UCSD-AML1 (cell line): Measurements from ENCODE around the gene MMD.
"Not testable (repeated sequence)": the region's sequence is repeated elsewhere in the genome, so short reads cannot be mapped to it uniquely, and the experiment has no call there.

Experiments
- DNase-seq: peaks from one replicate; lab custom pipeline; 2025; ENCODE audit not compliant: unreplicated experiment; lab: John Stamatoyannopoulos, UW

MMD gene, protein sequence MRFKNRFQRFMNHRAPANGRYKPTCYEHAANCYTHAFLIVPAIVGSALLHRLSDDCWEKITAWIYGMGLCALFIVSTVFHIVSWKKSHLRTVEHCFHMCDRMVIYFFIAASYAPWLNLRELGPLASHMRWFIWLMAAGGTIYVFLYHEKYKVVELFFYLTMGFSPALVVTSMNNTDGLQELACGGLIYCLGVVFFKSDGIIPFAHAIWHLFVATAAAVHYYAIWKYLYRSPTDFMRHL

DNA sequence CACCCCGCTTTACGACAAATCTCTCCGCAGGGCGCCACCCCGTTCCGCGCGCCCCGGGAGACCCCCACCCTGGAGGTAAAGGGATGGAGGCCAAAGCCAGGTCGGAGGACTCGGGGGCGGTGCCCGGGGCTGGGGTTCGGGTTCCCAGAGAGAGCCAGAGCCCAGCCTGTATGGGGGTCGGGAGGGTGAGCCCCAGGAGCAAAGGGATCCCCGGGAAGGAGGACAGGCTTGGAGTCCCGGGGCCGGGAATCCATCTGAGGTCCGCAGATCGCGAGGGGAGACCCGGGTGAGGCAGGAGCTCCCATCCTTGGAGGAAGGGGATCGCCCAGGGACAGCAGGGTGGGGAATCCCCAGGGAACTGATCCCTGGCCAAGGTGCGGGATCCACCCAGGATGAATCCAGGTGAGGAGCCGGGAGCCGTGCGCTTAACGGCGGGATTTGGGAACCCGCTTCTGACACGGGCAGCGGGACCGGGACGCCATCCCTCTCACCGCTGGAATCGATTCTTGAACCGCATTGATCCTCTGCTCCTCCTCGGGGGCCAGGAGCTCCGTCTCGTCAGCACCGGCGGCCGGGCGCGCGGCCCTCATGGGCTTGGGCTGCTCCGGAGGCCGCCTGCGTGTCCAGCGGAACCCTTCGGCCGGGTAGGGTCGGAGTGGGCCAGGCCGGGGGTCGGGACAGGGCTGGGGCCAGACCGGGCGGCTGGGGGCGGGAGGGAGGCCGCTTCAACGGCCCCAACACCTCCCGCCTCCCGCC lies at the start of gene MMD:
Gene MMD, minus strand, starts transcription at position 657 of the 756 bp plus-strand sequence. Its CDS starts 140 bp downstream, at position 517.
- no peak for DNase-seq

DNA sequence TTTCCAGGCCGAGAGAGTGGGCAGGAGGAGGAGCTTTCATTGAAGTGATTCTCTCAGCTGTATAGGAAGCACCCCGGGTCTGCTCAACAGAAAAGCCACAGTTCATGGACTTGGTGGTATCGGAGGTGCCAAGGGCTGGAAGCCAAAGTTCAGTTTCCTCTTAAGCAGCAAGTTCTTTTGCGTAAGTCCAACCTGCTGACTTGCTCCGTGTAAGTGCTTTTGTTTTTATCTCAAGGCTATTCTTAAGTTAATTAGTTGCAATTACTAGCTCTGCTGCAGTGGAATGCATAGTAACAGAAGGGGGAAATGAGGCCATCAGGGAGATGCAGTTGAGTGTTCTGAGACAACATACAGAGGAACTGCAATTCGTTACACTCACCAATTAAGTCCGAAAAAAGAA lies 45.0 kb upstream of the MMD start:
- DNase-seq = no peak

DNA sequence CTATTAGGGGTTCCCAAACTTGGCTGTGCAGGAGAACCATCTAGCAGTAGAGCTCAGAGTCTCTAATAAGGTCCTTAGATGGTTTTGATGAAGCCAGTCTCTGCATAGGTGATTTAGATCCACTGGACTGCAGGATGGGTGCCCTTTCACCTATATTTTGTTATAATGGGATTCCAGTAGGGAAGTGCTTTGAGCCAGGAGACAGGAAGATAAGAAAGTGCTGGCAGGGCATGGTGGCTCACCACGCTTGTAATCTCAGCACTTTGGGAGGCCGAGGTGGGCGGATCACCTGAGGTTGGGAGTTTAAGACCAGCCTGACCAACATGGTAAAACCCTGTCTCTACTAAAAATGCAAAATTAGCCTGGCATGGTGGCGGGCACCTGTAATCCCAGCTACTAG lies 44.1 kb upstream of the MMD start:
- not testable (repeated sequence) for DNase-seq

DNA sequence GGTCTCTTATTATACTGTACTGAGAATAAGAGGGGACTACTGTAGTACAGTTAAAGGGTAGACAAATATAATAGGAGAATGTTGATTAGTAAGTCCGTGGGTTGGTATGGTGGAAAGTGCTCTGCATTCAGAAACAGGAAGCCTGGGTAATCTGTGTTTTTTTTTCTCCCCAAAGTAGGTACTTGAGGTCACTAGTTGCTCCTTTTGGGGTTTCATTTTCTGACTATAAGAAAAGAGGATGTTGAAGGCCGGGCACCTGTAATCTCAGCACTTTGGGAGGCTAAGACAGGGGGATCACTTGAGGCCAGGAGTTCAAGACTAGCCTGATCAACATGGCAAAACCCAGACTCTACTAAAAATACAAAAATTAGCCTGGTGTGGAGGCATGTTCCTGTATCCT lies 42.0 kb upstream of the MMD start:
- no peak for DNase-seq

DNA sequence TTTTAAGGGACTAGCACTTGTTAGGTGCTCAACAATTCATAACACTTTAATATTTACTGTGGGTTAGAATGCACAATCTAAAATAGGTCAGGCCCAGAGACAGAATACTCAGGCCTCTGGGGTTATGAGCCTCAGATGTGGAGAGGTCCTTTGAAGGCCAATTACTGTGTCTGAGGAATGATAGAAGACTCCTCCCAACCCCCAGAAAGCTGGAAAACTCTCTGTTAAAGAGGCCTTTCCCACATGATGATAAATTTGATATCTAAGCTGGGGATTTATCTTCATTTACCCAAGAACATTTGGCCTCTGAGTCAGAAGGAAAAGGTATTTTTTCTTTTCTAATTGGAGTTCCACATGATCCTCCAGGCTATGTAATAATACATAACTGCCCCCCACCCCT lies 41.1 kb upstream of the MMD start:
- DNase-seq = no peak

DNA sequence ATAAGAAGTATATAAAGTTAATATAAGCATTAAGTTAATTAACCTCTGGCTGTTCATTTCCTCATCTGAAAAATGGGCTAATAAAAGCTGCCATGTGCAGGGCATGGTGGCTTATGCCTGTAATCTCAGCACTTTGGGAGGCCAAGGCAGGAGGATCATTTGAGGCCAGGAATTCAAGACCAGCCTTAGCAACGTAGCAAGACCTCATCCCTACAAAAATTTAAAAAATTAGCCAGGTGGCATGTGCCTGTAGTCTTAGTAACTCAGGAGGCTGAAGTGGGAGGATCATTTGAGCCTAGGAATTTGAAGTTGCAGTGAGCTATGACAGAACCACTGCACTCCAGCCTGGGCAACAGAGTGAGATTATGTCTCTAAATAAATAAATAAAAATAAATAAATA lies 40.6 kb upstream of the MMD start:
- DNase-seq = no peak

DNA sequence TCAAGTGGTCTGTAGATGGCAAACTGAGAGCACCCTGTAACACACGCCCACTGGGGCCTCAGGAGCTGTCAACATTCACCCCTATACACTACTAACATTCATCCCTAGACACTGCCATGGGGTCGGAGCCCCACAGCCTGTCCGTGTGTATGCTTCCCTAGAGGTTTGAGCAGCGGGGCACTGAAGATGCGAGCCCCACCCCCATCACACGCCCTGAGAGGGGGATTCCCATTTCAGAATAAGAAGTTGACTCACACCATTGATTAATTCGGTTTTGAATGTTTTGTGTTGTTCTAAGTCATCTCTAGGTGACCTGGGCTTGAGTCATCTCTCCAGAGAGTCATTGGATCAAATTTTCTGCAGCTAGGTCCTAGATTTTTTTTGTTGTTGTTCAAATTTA lies 37.3 kb upstream of the MMD start:
- no peak for DNase-seq

DNA sequence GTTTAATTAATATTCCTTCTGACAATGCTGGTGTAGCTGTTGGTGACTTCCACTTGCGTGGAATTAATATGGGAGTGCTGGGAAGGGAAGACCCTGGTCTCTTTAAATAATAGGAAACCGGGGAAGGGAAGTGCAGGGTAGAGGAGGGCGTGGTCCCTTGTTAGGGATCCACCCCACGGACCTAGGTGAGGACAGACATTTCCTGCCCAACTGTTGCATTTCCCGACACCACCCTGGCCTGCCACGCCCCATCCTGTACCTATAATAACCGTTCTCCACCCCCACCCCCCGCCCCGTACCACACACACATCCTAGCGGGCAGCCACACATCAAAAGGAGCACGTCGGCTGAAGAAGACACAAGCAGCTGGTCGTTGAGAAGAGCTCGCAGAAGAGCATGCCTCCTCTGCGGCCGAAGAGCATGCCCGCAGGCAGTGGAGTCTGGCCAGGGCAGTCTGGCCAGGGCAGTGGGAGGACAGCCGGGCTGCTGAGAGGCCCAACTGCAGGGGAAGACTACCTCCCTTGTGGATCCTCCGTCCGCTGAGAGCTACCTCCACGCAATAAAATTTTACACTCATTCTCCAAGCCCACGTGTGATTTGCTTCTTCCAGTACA lies 36.8 kb upstream of the MMD start:
- no peak for DNase-seq

DNA sequence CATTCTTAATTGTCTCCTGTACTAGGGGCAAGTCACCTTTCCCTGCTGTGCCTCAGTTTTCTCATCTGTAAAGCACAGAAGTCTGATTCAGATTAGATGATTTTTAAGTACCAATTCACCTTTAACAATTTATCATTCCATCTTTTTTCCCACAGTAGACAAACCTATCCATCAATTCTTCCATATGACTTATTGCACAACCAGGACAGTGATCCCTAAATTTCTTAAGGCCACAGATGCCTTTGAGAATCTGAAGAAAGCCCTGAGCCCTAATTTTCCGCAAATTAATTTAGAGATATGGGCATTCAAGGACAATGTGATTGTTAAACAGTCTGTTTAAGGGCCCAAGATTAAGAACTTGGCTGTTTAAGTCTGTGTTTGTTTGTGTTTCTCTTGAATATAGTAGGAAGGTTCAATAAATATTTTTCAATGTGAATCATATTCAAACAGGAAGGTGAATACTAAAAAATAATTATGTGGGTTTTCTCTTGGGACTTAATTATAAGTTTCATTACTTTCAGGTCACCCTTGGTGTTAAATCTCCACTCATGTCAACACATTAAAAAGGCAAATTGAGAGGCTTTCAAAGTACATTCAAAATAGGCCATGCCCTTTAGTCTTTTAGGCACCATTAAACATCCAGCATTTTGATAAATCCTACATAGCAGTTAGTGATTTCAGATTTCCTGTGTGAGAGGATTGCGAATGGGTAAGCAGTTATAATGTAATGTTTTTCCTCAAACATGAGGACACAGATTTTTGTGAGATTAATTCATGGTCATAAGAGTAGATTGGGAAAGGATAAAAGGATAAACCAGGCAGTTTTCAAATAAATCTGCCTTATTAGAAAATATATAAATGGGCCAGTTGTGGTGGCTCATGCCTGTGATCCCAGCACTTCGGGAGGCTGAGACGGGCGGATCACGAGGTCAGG lies 34.9 kb upstream of the MMD start:
- no peak for DNase-seq

DNA sequence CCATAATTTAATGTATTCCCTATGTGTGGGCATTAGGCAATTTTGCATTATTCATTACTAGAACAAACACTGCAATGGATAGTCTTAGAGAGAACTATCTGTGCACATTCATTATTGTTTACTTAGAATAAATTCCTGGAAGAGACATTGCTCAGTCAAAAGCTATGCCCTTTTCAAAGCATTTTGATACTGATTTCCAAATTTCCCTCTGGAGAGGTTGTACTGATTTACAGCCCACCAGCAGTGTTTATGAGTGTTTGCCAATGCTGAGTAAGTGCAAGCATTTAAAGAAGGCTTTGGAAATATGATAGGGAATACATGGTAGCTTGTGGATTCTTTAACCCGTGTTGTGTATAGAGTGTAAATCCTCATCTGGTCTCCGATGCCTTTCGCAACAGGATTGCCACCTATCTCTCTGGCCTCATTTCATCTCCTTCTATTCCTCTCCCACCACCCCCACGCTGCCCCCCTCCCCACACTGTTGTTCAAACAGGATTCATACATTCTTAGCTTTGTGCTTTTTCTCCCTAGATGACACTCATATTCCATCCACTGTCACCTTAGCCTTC lies 33.4 kb upstream of the MMD start:
- DNase-seq = no peak

DNA sequence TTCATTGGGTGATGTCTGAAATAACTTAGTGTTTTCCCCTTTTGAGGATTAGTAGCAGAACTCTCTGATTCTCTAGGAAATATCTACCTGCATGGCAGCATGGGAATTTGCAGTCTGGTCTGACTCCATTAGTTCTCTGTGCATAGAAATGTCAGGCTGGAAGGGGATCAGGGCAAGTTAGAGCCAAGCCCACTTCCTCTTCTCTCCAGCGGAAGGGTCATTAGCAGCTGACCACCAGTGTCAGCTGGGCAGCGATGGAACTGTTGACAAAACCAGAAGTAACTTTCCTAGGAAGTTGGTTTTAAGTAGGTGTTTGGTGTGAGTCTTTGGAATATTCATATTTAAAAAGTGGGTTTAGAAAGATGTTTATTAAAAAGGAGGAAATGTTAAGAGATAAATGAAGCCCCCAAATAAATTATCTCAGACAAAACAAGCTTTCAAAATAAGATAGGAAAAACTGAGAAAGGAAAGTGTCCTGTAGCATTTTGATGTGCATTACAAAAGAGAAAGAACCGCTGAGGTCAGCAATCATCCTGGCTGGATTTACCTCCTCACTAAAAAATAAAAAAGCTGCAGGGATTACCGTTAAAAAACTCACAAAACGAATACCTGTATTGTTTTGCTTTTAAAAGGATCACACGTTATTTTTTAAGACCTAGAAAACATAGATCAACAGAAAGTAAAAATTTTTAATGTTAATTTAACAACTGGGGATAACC lies 32.4 kb upstream of the MMD start:
- DNase-seq = no peak

DNA sequence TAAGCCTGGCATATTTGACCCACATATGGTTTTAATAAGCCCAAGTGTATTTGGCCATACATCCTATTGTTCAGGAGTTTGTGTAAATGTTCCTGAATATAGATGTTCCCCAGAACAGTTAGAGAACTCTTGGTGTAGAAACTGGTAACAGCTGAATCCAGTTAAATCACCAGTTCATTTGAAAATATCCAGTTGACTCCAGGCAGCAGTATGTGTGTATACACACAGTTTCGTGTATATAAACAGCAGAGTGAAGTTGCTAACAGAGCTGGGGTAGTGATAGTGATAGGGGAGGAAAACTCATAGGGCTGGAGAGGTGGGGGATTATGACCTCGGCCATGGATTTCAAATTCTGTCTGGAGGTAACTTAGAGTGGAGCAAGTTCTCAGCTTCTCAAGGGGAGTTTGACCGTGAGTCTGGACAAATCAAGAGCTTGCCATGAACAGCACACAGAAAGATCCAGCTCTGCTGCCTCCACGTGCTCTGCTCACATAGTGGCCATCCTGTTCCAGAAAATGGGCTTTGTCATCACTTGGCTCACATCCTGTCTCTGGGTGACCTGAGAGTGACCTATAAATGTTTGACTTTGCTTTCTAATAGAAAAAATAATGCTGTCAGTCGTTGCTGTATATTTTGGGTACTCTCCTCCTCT lies 30.6 kb upstream of the MMD start:
- peak; percentile 13 for DNase-seq

DNA sequence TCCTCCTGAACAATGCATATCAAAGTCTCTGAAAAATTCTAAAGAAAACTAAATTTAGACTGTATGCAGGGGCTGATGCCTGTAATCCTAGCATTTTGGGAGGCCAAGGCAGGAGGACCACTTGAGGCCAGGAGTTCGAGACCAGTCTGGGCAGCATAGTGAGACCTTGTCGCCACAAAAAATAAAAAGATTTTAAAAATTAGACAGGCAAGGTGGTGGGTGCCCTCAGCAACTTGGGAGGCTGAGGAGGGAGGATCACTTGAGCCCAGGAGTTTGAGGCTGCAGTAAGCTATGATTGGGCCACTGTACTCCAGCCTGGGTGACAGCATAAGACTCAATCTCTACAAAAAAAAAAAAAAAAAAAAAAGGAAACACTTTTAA lies 30.1 kb upstream of the MMD start:
- no peak for DNase-seq

DNA sequence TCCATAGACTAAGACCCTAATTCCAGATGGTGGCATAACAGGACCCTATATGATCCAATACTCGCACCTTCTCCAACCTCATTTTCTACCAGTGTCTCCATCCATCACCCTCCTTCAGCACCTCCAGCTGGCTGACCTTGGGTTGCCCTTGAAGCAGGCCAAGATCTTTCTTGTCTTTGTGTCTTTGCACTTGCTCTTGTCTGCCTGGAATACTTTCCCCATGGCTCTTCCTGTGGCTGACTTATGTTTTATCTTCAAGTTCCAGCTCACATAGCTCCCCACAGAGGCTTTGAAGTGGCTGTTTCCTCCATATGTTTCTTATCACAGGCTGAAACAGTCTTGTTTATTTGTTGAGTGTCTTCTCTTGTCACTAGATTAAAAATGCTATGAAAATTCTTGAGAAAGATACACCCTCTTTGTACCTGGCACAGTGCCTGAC lies 29.6 kb upstream of the MMD start:
- DNase-seq = no peak

DNA sequence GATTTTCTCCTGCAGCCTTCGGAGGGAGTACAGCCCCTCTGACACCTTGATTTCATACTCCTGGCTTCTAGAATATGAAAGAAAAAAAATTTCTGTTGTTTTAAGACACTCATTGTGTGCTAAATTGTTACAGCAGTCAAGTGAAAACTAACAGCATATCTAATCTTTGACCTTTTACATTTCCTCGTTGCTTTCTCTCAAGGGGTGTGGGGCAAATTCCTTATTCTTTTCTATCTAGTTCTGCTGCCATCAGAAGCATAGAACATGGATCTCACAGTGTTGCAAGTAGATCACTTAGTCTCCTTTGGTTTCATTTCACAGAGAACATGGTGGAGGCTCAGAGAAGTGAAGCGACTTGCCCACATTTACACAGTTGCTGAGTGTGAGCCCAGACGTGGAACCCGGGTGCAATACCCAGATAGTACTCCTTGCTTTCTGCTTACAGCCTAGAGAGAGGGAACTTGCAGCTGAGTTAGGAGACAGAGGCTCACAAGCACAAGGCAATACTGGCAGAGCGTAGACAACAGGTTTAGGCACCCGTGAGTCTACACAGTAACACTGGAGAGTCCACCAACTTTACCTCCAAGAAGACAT lies 28.7 kb upstream of the MMD start:
- DNase-seq = no peak

DNA sequence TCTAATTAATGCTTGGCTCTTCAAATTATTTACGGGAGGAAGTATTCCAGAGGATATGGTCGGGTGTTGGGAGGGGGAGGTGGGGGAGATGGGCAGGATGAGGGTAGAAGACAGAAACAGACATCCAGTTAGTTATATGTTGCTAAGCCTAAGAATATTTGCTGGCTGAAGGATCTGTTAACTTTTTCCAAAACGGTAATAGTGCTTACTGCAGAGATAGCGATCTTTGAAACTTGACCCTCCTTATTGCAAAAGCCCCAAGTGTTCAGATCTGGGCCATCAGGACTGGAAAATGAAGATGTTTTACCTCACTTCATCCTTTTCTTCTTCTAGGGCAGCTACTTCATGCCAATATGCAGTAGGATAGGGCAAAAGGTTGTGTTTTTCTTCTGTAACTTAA lies 27.0 kb upstream of the MMD start:
- DNase-seq = no peak

DNA sequence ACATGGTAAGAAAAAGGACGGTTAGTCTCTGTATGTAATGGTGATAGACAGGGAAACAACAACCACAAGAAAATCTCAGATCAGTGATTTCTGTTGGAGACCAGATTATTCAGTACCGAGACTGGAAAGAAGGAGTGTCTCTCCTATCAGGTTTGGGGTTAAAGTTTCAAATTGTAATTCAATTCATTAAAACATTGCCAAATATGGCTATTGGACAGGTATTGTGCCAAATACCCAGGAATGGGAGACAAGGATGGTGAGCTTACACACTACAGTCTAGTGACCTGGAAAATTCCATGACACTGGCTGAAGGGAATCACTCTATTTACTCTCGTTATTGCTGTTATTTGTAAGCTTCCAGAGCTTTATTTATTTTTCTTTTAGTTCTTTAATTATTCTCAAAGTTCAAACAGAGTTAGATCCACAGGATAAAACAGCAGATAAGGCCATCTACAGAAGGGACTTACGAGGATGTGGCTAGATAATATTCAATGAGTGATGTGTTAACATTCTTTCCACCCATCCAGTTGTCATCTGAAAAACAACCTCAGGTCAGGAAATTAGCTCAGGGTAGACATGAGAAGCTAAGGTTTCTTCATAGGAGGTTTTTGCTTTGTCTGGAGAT lies 25.1 kb upstream of the MMD start:
- no peak for DNase-seq

DNA sequence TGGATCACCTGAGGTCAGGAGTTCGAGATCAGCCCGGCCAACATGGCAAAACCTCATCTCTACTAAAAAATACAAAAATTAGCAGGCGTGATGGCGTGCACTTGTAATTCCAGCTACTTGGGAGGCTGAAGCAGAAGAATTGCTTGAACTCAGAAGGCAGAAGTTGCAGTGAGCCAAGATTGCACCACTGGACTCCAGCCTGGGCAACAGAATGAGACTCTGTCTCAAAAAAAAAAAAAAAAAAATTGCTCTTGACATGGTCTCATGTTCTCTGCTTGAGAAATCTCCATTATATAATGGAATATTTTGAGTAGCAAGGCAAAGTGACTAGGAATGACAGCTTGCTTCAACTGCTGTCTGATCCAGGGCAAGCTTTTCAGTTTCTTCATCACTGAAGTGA lies 24.4 kb upstream of the MMD start:
- DNase-seq = not testable (repeated sequence)
